ENCODE measurements around the gene CDC20B.

Gene CDC20B

DNA sequence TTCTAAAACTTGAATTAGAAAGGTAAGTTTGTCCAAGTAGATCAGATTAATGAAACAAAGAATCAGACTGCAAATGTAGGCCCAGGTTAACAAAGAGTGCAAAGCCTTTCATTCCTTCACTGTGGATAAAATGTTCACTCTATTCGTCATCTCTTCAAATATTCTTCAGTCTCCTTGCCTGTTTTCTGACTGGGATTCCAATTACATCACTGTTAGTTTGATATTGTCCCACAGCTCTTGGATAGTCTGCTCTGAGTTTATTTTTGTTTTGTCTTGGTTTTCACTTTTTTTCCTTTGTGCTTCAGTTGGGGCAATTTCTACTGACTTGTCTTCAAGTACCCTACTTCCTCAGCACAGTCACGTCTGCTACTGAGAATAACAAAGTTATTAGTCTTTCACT, 109.1 kb downstream of the CDC20B start:
- H3K36me3 Mint-ChIP-seq: no peaks in the 10 kb centered on the region
- no peak overlapping the region for H3K27ac Mint-ChIP-seq
- H3K4me1 Mint-ChIP-seq: no peaks in the 10 kb centered on the region
- ATAC-seq (replicated peaks): no peak
- peaks cover 0 to 6% of the 10 kb centered on the region in 2 donors for H3K27me3 Mint-ChIP-seq
- H3K4me3 Mint-ChIP-seq: no peak overlapping the region
- H3K9me3 Mint-ChIP-seq: no peaks in the 10 kb centered on the region
- no peak for DNase-seq

DNA sequence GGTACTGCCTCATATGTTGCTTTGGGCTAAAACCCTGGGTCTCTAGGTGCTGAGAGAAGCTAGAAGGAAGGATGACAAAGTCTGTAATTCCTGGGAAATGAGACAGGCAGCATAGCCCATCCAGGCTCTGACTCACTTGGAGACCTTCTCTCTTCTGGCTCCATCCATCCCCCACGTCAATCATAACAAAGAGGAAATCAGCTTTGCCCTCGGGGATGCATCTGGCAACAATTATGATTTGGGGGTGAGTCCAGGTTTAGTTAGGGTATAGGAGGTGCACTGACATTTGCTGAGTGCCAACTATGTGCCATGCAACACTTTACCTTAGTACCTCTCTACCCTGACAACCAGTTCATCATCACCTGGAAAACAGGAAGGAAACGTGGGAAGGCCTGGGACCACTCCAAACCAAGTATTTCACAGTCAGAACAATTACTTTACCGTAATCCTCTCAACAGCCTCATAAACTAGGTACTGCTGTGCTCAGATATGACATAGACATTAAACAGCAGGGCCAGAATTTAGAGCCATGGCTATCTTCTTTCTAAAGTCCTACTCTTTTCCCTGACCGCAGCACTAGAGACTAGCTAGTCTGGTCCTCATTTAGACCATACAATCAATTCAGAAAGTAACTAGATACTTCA, 109.6 kb downstream of the CDC20B start:
- Mint-ChIP-seq H3K4me1 (no peaks in the 10 kb centered on the region), H3K9me3 (no peaks in the 10 kb centered on the region), H3K4me3 (no peak overlapping the region), H3K36me3 (no peaks in the 10 kb centered on the region), H3K27ac (no peak overlapping the region), H3K27me3 (peaks cover 0 to 6% of the 10 kb centered on the region in 2 donors)
- ATAC-seq (replicated peaks) (no peak), DNase-seq (no peak)

Measured in stimulated activated naive B cell treated with anti-CD40 and anti-IgM and Interleukin-4, amounts not matched to agents 10 μg/mL and 1 μg/mL and 100 μg/mL, for 72 hours (primary cell).